Measurements from ENCODE around the gene FAM222A.

DNA sequence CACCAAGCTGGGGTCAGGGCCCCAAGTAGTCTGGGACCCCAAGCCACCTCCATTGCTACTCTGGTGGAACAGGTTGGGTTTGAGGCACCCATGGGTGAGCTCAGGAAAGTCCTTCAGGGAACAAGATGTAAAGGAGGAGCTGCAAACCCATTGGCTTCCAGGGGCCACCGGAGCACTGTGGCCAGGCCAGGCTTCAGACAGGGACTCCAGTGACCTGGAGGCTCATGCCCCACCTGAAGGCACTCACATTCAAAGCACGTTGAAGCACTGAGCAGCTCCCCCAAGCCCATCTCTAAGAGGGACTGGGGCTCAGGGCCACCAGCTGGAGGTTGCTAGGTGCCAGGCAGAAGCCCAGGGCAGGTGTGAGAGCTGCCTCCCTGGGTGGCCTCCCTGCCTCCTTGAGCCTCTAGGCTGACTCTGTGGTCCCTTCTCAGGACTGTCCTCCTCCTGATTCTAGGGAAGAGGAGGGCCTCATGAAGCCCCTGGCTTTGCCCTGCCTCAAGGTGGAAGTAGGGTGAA is 49.1 kb downstream of the FAM222A start:
- TF ChIP-seq POLR2AphosphoS5 (IDR thresholded peaks at IDR 0.05; ENCODE audit: low read depth, low read length), result no peak
- no peak for TF ChIP-seq CTCF (IDR thresholded peaks at IDR 0.05)
